HepG2 (cell line): Measurements from ENCODE around the gene CCT7. TPM values are rescaled to one million over a fixed set of nuclear protein-coding genes. Genes with fewer than 3 reads are reported as not detected.

Experiments used
- FOXP4 ChIP-seq: sonication (generic); formaldehyde crosslinking; IDR thresholded peaks from 2 replicates; pipeline ENCODE4 v1.4.0; 2020; ENCODE audit warnings: missing genetic modification reagents
- GABPB1 ChIP-seq: IDR thresholded peaks from 2 replicates; pipeline ENCODE4 v1.6.1; 2016; ENCODE audit warnings: mild to moderate bottlenecking, missing genetic modification reagents, moderate library complexity, missing compliant biosample characterization
- HES4 ChIP-seq: sonication (generic); formaldehyde crosslinking; IDR thresholded peaks from 2 replicates; pipeline ENCODE4 v1.9.0; 2021; ENCODE audit warnings: mild to moderate bottlenecking, missing genetic modification reagents, borderline replicate concordance
- HNF1B ChIP-seq: sonication (generic); formaldehyde crosslinking; IDR thresholded peaks from 2 replicates; pipeline ENCODE4 v1.5.1; 2020; ENCODE audit warnings: mild to moderate bottlenecking, moderate library complexity, missing genetic modification reagents
- MTF1 ChIP-seq: sonication (generic); formaldehyde crosslinking; IDR thresholded peaks from 2 replicates; pipeline ENCODE4 v1.5.0; 2020; ENCODE audit warnings: missing genetic modification reagents
- SAP130 ChIP-seq: IDR thresholded peaks from 2 replicates; pipeline ENCODE4 v1.6.1; 2016; ENCODE audit warnings: low read depth
- SIX4 ChIP-seq: sonication (generic); formaldehyde crosslinking; IDR thresholded peaks from 2 replicates; pipeline ENCODE4 v1.4.0; 2020; ENCODE audit warnings: missing genetic modification reagents
- SP5 ChIP-seq: IDR thresholded peaks from 2 replicates; pipeline ENCODE4 v1.6.1; 2016; ENCODE audit warnings: low read depth, borderline replicate concordance
- TARDBP ChIP-seq: sonication (generic); formaldehyde crosslinking; IDR thresholded peaks from 2 replicates; pipeline ENCODE4 v1.8.0; 2022; ENCODE audit warnings: mild to moderate bottlenecking, missing genetic modification reagents
- ZFY ChIP-seq: sonication (generic); formaldehyde crosslinking; IDR thresholded peaks from 2 replicates; pipeline ENCODE4 v1.4.0; 2020; ENCODE audit warnings: missing genetic modification reagents
- ZNF326 ChIP-seq: sonication (generic); formaldehyde crosslinking; IDR thresholded peaks from 2 replicates; pipeline ENCODE4 v1.4.0; 2020; ENCODE audit warnings: missing genetic modification reagents, borderline replicate concordance
- ZNF430 ChIP-seq: sonication (generic); formaldehyde crosslinking; IDR thresholded peaks from 2 replicates; pipeline ENCODE4 v1.9.0; 2021; ENCODE audit warnings: mild to moderate bottlenecking, missing genetic modification reagents
- ZNF670 ChIP-seq: sonication (generic); formaldehyde crosslinking; IDR thresholded peaks from 2 replicates; pipeline ENCODE4 v1.8.0; 2022; ENCODE audit warnings: mild to moderate bottlenecking, missing genetic modification reagents, borderline replicate concordance
- ZNF709 ChIP-seq: sonication (generic); formaldehyde crosslinking; IDR thresholded peaks from 2 replicates; pipeline ENCODE4 v1.5.0; 2020; ENCODE audit warnings: mild to moderate bottlenecking, missing genetic modification reagents
- ZNF768 ChIP-seq: sonication (generic); formaldehyde crosslinking; IDR thresholded peaks from 2 replicates; pipeline ENCODE4 v1.4.0; 2020; ENCODE audit warnings: missing genetic modification reagents
- ZNF800 ChIP-seq: sonication (generic); formaldehyde crosslinking; IDR thresholded peaks from 2 replicates; pipeline ENCODE4 v1.4.0; 2020; ENCODE audit warnings: missing genetic modification reagents
- ZNF841 ChIP-seq: sonication (generic); formaldehyde crosslinking; IDR thresholded peaks from 2 replicates; pipeline ENCODE4 v1.8.1; 2023; ENCODE audit warnings: missing genetic modification reagents, borderline replicate concordance
- ZSCAN12 ChIP-seq: sonication (generic); formaldehyde crosslinking; IDR thresholded peaks from 2 replicates; pipeline ENCODE4 v1.9.0; 2021; ENCODE audit warnings: mild to moderate bottlenecking, missing genetic modification reagents
- ZSCAN31 ChIP-seq: sonication (generic); formaldehyde crosslinking; IDR thresholded peaks from 2 replicates; pipeline ENCODE4 v1.5.0; 2020; ENCODE audit warnings: low read depth, mild to moderate bottlenecking, missing genetic modification reagents
- ZXDC ChIP-seq: sonication (generic); formaldehyde crosslinking; IDR thresholded peaks from 2 replicates; pipeline ENCODE4 v1.5.0; 2020; ENCODE audit warnings: mild to moderate bottlenecking, missing genetic modification reagents
- polyA plus RNA-seq, 8 experiments: library from polyadenylated mRNA; depleted of rRNA in 3 of 8; stranded (reverse) in 7 of 8; unstranded in 1 of 8; fragments of >200 nt; fragmentation: Illumina TruSeq in 4 of 8; extraction: Trizol in 4 of 8; gene quantifications; 2 replicates each; pipeline versions ENCODE4 v1.2.1 to v1.2.3, GENCODE V29; 2011 to 2016; ENCODE audit warnings: low read depth in 4 of 8, missing spikeins in 1 of 8, mixed read lengths in 1 of 8; ENCODE audit not compliant: insufficient read depth in 1 of 8
- total RNA-seq, 5 experiments: library from RNA; depleted of rRNA; stranded (reverse); fragments of >200 nt; fragmentation: Illumina TruSeq; extraction: Trizol; gene quantifications; 2 replicates each; pipeline ENCODE4 v1.2.3, GENCODE V29; 2016; ENCODE audit warnings: low read depth in 1 of 5

The CCT7 gene
- total and polyA plus RNA-seq, 2 of the 13 experiments (the other 11 are each of a cell fraction or from before 2014, with no cell fraction given) = 347 to 517 TPM

GRCh38 chr2:73214120-73215035 is 19.7 kb upstream of the CCT7 start, which contains the start of gene SMYD5 (continued):
- peak; percentile 78; the same call in 1 of the 2 replicates for TF ChIP-seq HES4 (CRISPR knock-in tag)
- TF ChIP-seq ZXDC (CRISPR knock-in tag) = peak; percentile 98
- TF ChIP-seq MTF1 = 0 out of 2 replicates have a peak, but pooled peaks have one; percentile 15
- TF ChIP-seq SAP130 (CRISPR knock-in tag) = peak; percentile 98
- TF ChIP-seq TARDBP = peak; percentile 7; the same call in 1 of the 2 replicates
- peak; percentile 68; the same call in 1 of the 2 replicates for TF ChIP-seq ZNF768 (CRISPR knock-in tag)
- TF ChIP-seq ZNF670 (CRISPR knock-in tag) = peak; percentile 51
- peak; percentile 96 for TF ChIP-seq ZFY (CRISPR knock-in tag)
- TF ChIP-seq ZNF430 (CRISPR knock-in tag) = peak; percentile 85
- peak; percentile 80; the same call in 1 of the 2 replicates for TF ChIP-seq ZSCAN12
- TF ChIP-seq ZNF709 = peak; percentile 98
- peak; percentile 55 for TF ChIP-seq FOXP4 (CRISPR knock-in tag)
- no peak for TF ChIP-seq ZNF841 (CRISPR knock-in tag)
- TF ChIP-seq ZNF326 (CRISPR knock-in tag) = no peak
- TF ChIP-seq SIX4 (CRISPR knock-in tag) = peak; percentile 46; the same call in 1 of the 2 replicates
- TF ChIP-seq GABPB1 (CRISPR knock-in tag) = peak; percentile 88
- peak; percentile 65; the same call in 1 of the 2 replicates for TF ChIP-seq HNF1B
- TF ChIP-seq ZNF800 (CRISPR knock-in tag) = peak; percentile 57; the same call in 1 of the 2 replicates
- 0 out of 2 replicates have a peak, but pooled peaks have one; percentile 29 for TF ChIP-seq ZSCAN31 (CRISPR knock-in tag)
- peak; percentile 65 for TF ChIP-seq SP5 (CRISPR knock-in tag)
